Pancreas (tissue), 10 donors: ENCODE measurements around the gene AP5Z1. TPM values are rescaled to one million over a fixed set of nuclear protein-coding genes. Genes with fewer than 3 reads are reported as not detected.

Experiments used
- ATAC-seq, 4 donors: fragments of 200-7000 bp; cut with Tn5 transposase; one replicate each; pipeline versions ENCODE4 v1.8.0 to v1.9.1; 2020; ENCODE audit warnings: mild to moderate bottlenecking in 4 of 4, moderate library complexity in 4 of 4
- DNase-seq, 6 donors: peaks; one replicate each; pipeline ENCODE4 v3.0.0-alpha.2; 2020
- FAIRE-seq: peaks from 2 replicates; lab custom pipeline; 2012; peaks lifted over from hg19 to GRCh38; lab: Jason Lieb, UNC
- H3K27ac ChIP-seq, 4 donors: fragments of 200-600 bp; sonication (generic); 1 replicate in 3 of 4; 2 replicates in 1 of 4; pipeline versions ENCODE4 v1.5.0 to v1.8.0; 2020
- H3K27me3 ChIP-seq, 4 donors: fragments of 200-600 bp; one replicate each; pipeline ENCODE4 v1.8.0; 2021
- H3K36me3 ChIP-seq, 3 donors: fragments of 200-600 bp; sonication (generic) in 1 of 3; one replicate each; pipeline versions ENCODE4 v1.5.0 to v1.8.0; 2020 to 2021
- H3K4me1 ChIP-seq, 3 donors: fragments of 200-600 bp; one replicate each; pipeline ENCODE4 v1.8.0; 2021
- H3K4me3 ChIP-seq, 4 donors: fragments of 200-600 bp; sonication (generic) in 2 of 4; one replicate each; pipeline versions ENCODE4 v1.5.0 to v1.8.0; 2020 to 2021
- H3K9me3 ChIP-seq, 4 donors: fragments of 200-600 bp; one replicate each; pipeline ENCODE4 v1.8.0; 2021
- WGBS, 2 donors: extraction: QIAGEN DNeasy Blood & Tissue Kit; methylation state at CpG; one replicate each; pipeline ENCODE4 v1.1.7; 2013; 5-methylcytosine and 5-hydroxymethylcytosine counted together
- intact Hi-C, 3 donors: fragments of 100-400 bp; cut with DNase I; formaldehyde crosslinking; loops; one replicate each; pipeline versions ENCODE4 v1.11.1 to v1.14.2; 2022
- polyA plus RNA-seq, 2 donors: library from polyadenylated mRNA; stranded (reverse); fragments of 200-250 nt; gene quantifications; one replicate each; pipeline ENCODE4 v1.2.3, GENCODE V29; 2013
- total RNA-seq, 6 donors: library from RNA; stranded (reverse); fragmentation: NEBNext Ultra II Directional in 4 of 6; extraction: Animal tissue kit (Norgen Biotek cat#: 25700) in 4 of 6; gene quantifications; one replicate each; pipeline versions ENCODE4 v1.2.1 to v1.2.4, GENCODE V29; 2021 to 2023
- TF ChIP-seq, protein P1 (sequence below), 4 donors: fragments of 200-600 bp; sonication (generic) in 3 of 4; IDR thresholded peaks; one replicate each; pipeline versions ENCODE4 v1.5.0 to v1.8.0; 2021; ENCODE audit warnings: antibody characterized with exemption in 4 of 4
- donor health status: healthy with polysubstance abuse.
- donor health status: DM: no; HTN: no; CAD: no; lungs with moderate emphysema.
- donor health status: DM: no; HTN: no; CAD: no.
- donor health status: control.
- donor health status: control.
- donor health status: Bipolar disorder and iron deficiency.
- donor health status: DM: yes; HTN: yes; CAD: no.
- donor health status: DM: no; HTN: no; CAD: no.
- donor health status: DM: no; HTN: no; CAD: no.
- donor health status: DM: yes; HTN: yes; CAD: no.

AP5Z1 gene
- total and polyA plus RNA-seq, 8 donors: 12.8 to 81.2 (median 18.3) TPM

GRCh38 chr7:4805110-4805983 is 29.9 kb downstream of the AP5Z1 start:
- no peaks in the 10 kb centered on the region for H3K36me3 ChIP-seq
- no peaks in the 10 kb centered on the region for H3K9me3 ChIP-seq
- intact Hi-C loops: loop anchor here in 1 of 3 donors (10.0 kb wide), 1 partner anchor 279 kb away; no protein-coding TSS in a partner anchor
- H3K27ac ChIP-seq: no peak overlapping the region
- 71 to 84% methylated on average over 27 to 29 of the region's 29 CpGs for WGBS, 2 donors
- TF ChIP-seq, protein P1, sequence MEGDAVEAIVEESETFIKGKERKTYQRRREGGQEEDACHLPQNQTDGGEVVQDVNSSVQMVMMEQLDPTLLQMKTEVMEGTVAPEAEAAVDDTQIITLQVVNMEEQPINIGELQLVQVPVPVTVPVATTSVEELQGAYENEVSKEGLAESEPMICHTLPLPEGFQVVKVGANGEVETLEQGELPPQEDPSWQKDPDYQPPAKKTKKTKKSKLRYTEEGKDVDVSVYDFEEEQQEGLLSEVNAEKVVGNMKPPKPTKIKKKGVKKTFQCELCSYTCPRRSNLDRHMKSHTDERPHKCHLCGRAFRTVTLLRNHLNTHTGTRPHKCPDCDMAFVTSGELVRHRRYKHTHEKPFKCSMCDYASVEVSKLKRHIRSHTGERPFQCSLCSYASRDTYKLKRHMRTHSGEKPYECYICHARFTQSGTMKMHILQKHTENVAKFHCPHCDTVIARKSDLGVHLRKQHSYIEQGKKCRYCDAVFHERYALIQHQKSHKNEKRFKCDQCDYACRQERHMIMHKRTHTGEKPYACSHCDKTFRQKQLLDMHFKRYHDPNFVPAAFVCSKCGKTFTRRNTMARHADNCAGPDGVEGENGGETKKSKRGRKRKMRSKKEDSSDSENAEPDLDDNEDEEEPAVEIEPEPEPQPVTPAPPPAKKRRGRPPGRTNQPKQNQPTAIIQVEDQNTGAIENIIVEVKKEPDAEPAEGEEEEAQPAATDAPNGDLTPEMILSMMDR (IDR thresholded peaks at IDR 0.05): no peak
- no peaks in the 10 kb centered on the region for H3K27me3 ChIP-seq
- no peak overlapping the region for H3K4me3 ChIP-seq
- FAIRE-seq (no peak), ATAC-seq (no peak), DNase-seq (peak in 1 of 6 donors; percentile 59)
- no peaks in the 10 kb centered on the region for H3K4me1 ChIP-seq

DNA sequence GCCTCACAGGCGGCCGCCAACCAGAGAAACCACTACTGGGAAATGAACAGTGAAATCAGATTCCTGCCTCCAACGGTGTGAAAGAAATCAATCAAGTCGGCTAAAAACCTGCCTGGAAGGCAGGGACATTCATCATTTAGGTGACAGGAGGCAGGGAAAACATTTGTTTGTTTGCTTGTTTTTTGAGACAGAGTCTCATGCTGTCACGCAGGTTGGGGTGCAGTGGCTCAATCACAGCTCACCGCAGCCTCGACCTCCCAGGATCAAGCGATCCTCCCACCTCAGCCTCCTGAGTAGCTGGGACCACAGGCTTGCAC is 30.5 kb downstream of the AP5Z1 start:
- TF ChIP-seq, protein P1 (IDR thresholded peaks at IDR 0.05): no peak
- intact Hi-C loops: loop anchor here in 1 of 3 donors (10.0 kb wide), 1 partner anchor 279 kb away; no protein-coding TSS in a partner anchor
- Histone ChIP-seq H3K4me1 (no peaks in the 10 kb centered on the region), H3K4me3 (no peak overlapping the region), H3K9me3 (no peaks in the 10 kb centered on the region), H3K36me3 (no peaks in the 10 kb centered on the region), H3K27me3 (no peaks in the 10 kb centered on the region), H3K27ac (no peak overlapping the region)
- DNase-seq (no peak), ATAC-seq (no peak), FAIRE-seq (no peak)
- WGBS, 2 donors: 60 to 66% methylated on average over 8 of the region's 8 CpGs

DNA sequence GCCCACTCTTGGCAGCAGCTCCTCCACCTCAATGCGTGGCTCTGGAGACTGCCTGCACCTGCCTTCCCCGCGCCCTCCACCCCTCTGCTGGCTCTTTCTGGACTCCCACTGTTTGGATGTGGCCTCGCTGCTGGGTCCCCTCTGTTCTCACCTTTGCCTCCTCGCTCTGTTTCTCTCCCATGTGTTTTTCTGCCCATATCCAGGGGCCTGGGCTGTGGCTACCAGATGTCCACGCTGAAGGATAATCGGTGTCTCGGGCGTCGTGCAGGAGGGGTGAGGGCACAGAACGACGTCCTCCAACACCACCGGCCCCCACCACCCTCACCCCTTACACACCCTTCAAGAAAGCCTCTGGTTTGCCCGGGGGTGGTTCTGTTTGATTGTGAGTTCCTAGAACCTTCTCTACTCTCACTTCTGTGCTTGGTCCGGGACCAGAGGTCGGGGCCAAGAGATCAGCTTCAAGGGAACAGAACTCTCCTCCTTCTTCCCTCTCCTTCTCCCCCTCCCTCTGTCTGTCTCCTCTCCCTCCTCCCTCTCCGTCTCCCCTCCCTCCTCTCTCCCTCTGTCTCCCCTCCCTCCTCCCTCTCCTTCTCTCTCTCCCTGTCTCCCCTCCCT is 31.7 kb downstream of the AP5Z1 start:
- FAIRE-seq (no peak), ATAC-seq (no peak), DNase-seq (no peak)
- TF ChIP-seq, protein P1 (IDR thresholded peaks at IDR 0.05): no peak
- Histone ChIP-seq H3K4me3 (no peak overlapping the region), H3K27me3 (no peaks in the 10 kb centered on the region), H3K27ac (no peak overlapping the region), H3K9me3 (no peaks in the 10 kb centered on the region), H3K4me1 (no peaks in the 10 kb centered on the region), H3K36me3 (no peaks in the 10 kb centered on the region)
- WGBS, 2 donors: 62 to 82% methylated on average over 17 of the region's 17 CpGs
- intact Hi-C loops: loop anchor here in 1 of 3 donors (10.0 kb wide), 1 partner anchor 278 kb away; no protein-coding TSS in a partner anchor

DNA sequence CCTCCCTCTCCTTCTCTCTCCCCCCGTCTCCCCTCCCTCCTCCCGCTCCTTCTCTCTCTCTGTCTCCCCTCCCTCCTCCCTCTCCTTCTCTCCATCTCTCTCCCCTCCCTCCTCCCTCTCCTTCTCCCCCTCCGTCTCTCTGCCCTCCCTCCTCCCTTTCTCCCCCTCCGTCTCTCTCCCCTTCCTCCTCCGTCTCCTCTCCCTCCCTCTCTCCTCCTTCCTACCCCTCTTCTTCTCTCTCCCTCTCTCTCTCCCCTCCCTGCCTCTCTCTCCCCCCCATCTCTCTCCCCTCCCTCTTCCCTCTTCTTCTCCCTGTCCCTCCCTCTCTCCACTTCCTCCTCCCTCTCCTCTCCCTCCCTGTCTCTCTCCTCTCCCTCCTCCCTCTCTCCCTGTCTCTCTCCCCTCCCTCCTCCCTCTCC is 32.2 kb downstream of the AP5Z1 start:
- no peaks in the 10 kb centered on the region for H3K36me3 ChIP-seq
- no peaks in the 10 kb centered on the region for H3K27me3 ChIP-seq
- FAIRE-seq: no peak
- no peaks in the 10 kb centered on the region for H3K4me1 ChIP-seq
- TF ChIP-seq, protein P1 (IDR thresholded peaks at IDR 0.05): no peak
- H3K9me3 ChIP-seq: no peaks in the 10 kb centered on the region
- WGBS, 2 donors: 29 to 48% methylated on average over 5 of the region's 5 CpGs
- no peak overlapping the region for H3K4me3 ChIP-seq
- ATAC-seq: peak in 1 of 4 donors; percentile 14
- DNase-seq: no peak
- intact Hi-C loops: loop anchor here in 1 of 3 donors (10.0 kb wide), 1 partner anchor 277 kb away; no protein-coding TSS in a partner anchor
- H3K27ac ChIP-seq: no peak overlapping the region
